ENCODE measurements around the gene THAP5. TPM values are rescaled to one million over a fixed set of nuclear protein-coding genes. Genes with fewer than 3 reads are reported as not detected.
"Not testable (repeated sequence)": the region's sequence is repeated elsewhere in the genome, so short reads cannot be mapped to it uniquely, and the experiment has no call there.

THAP5 gene
- total and polyA plus RNA-seq, 12 donors, result 5.9 to 58.3 (median 26.7) TPM

DNA sequence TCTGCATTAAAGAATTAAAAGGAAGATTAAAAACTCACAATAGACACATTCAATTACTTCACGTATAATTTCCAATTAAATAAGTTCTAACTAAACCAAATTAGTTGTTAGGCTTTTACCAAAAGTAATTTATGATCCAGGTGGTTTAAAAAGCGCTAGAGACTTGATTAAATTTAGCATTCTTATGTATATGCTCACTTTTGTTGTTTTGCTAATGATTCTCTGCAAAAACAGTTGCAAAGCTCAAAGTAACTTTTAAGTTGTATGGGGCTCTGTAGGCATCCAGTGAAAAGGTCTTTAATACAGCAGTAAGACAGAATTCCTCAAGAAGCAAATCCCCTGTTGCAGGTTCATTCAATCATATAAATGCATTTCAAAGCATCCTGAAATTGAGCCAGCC, 28.0 kb downstream of the THAP5 start:
- H3K27ac ChIP-seq, result no peak overlapping the region
- H3K36me3 ChIP-seq (replicated peaks in 1 of 2), result no peaks in the 10 kb centered on the region
- TF ChIP-seq CTCF (IDR thresholded peaks at IDR 0.05), result no peak
- no peak for TF ChIP-seq POLR2A (IDR thresholded peaks at IDR 0.05)
- no peaks in the 10 kb centered on the region for H3K27me3 ChIP-seq
- WGBS, 4 donors, result 72 to 84% (median 81%) methylated on average over 2 of the region's 2 CpGs
- no peak overlapping the region for H3K4me3 ChIP-seq
- no peaks in the 10 kb centered on the region for H3K4me1 ChIP-seq (replicated peaks in 1 of 2)
- DNase-seq, result no peak
- H3K9me3 ChIP-seq (replicated peaks in 1 of 3), result no peaks in the 10 kb centered on the region
- intact Hi-C loops (cut with DNase I), result no loop called here

GRCh38 chr7:108538685-108539084, 30.8 kb downstream of the THAP5 start:
- H3K27me3 ChIP-seq; intact Hi-C loops (cut with DNase I); H3K4me3 ChIP-seq; H3K27ac ChIP-seq; DNase-seq; H3K9me3 ChIP-seq (replicated peaks in 1 of 3); H3K4me1 ChIP-seq (replicated peaks in 1 of 2); H3K36me3 ChIP-seq (replicated peaks in 1 of 2): not testable (repeated sequence)
- 91 to 95% (median 93%) methylated on average over 4 of the region's 4 CpGs for WGBS, 4 donors

GRCh38 chr7:108538236-108538635, 31.3 kb downstream of the THAP5 start:
- H3K36me3 ChIP-seq (replicated peaks in 1 of 2); H3K9me3 ChIP-seq (replicated peaks in 1 of 3); H3K27me3 ChIP-seq; DNase-seq; intact Hi-C loops (cut with DNase I); H3K4me1 ChIP-seq (replicated peaks in 1 of 2); H3K27ac ChIP-seq; H3K4me3 ChIP-seq: not testable (repeated sequence)
- 63 to 88% (median 73%) methylated on average over 2 of the region's 2 CpGs for WGBS, 4 donors

GRCh38 chr7:108537229-108537628, 32.3 kb downstream of the THAP5 start:
- H3K4me1 ChIP-seq (replicated peaks in 1 of 2), result no peaks in the 10 kb centered on the region
- WGBS, 4 donors, result 79 to 90% (median 87%) methylated on average over 2 of the region's 2 CpGs
- H3K36me3 ChIP-seq (replicated peaks in 1 of 2), result no peaks in the 10 kb centered on the region
- no peaks in the 10 kb centered on the region for H3K27me3 ChIP-seq
- no peak overlapping the region for H3K27ac ChIP-seq
- no peaks in the 10 kb centered on the region for H3K9me3 ChIP-seq (replicated peaks in 1 of 3)
- DNase-seq, result no peak
- H3K4me3 ChIP-seq, result no peak overlapping the region
- intact Hi-C loops (cut with DNase I), result no loop called here
- TF ChIP-seq CTCF (IDR thresholded peaks at IDR 0.05), result no peak
- TF ChIP-seq POLR2A (IDR thresholded peaks at IDR 0.05), result no peak

- 53 to 77% (median 57%) methylated on average over 1 of the region's 1 CpG for WGBS, 4 donors
- no peaks in the 10 kb centered on the region for H3K9me3 ChIP-seq (replicated peaks in 1 of 3)
- intact Hi-C loops (cut with DNase I), result no loop called here
Measured at GRCh38 chr7:108535744-108536143, 33.8 kb downstream of the THAP5 start.

More at GRCh38 chr7:108535744-108536143, 33.8 kb downstream of the THAP5 start:
- no peaks in the 10 kb centered on the region for H3K36me3 ChIP-seq (replicated peaks in 1 of 2)
- H3K27me3 ChIP-seq, result no peaks in the 10 kb centered on the region
- TF ChIP-seq CTCF (IDR thresholded peaks at IDR 0.05), result no peak
- no peak for TF ChIP-seq POLR2A (IDR thresholded peaks at IDR 0.05)
- H3K4me1 ChIP-seq (replicated peaks in 1 of 2), result no peaks in the 10 kb centered on the region
- no peak for DNase-seq
- H3K27ac ChIP-seq, result no peak overlapping the region
- H3K4me3 ChIP-seq, result no peak overlapping the region
